K562 (cell line): ENCODE measurements around the gene RASAL1. TPM values are rescaled to one million over a fixed set of nuclear protein-coding genes. Genes with fewer than 3 reads are reported as not detected.

Experiments
- ATAC-seq: fragments of 200-7000 bp; cut with Tn5 transposase; 3 replicates; pipeline ENCODE4 v1.9.1; 2020; ENCODE audit warnings: moderate library complexity
- BruUV-seq: library from RNA; stranded (reverse); fragments of 400-500 nt; replicated peaks from 2 replicates; lab custom pipeline; 2021; lab: Mats Ljungman, UMichigan
- CTCF ChIA-PET: fragments of 300-600 bp; formaldehyde crosslinking; extraction: SDS; loops from one replicate; lab custom pipeline; 2021; ENCODE audit warnings: low intra/inter-chr PET ratio; lab: Yijun Ruan, JAX
- POLR2A ChIA-PET: fragments of 300-600, 350-650 bp; sonication (Branson Sonifier 250); formaldehyde crosslinking; extraction: SDS; loops from one replicate; lab custom pipeline; 2021; ENCODE audit warnings: antibody characterized with exemption, inconsistent platforms; lab: Yijun Ruan, JAX
- DNase-seq, 4 experiments: peaks; one replicate each; pipeline versions ENCODE4 v3.0.0 to v3.0.0-alpha.2; 2011 to 2018; ENCODE audit warnings: low spot score in 3 of 4, mixed read lengths in 3 of 4; ENCODE audit errors: extremely low read depth in 1 of 4
- FAIRE-seq: peaks from 2 replicates; lab custom pipeline; 2011; peaks lifted over from hg19 to GRCh38; lab: Jason Lieb, UNC
- H2AFZ ChIP-seq: 2 replicates; pipeline ENCODE4 v1.6.0; 2011; ENCODE audit warnings: low read depth, low read length, control low read depth, inconsistent platforms
- H3K27ac ChIP-seq: fragments of 200-600 bp; 3 replicates; pipeline ENCODE4 v1.8.0; 2011; ENCODE audit warnings: low read depth, mild to moderate bottlenecking, control low read depth, inconsistent platforms, low read length, moderate library complexity, mixed read lengths; ENCODE audit errors: extremely low read depth
- H3K27me3 ChIP-seq, 2 experiments: fragments of 300-600 bp in 1 of 2; 2 replicates in 1 of 2; 3 replicates in 1 of 2; pipeline versions ENCODE4 v1.6.0 to v1.8.0; 2011; ENCODE audit warnings: inconsistent platforms in 2 of 2, low read length in 2 of 2, mild to moderate bottlenecking in 1 of 2, mixed read lengths in 1 of 2, moderate library complexity in 1 of 2; ENCODE audit not compliant: control insufficient read depth in 2 of 2, insufficient read depth in 2 of 2
- H3K36me3 ChIP-seq: fragments of 300-600 bp; 3 replicates; pipeline ENCODE4 v1.8.0; 2011; ENCODE audit warnings: mild to moderate bottlenecking, low read length, inconsistent platforms; ENCODE audit not compliant: control insufficient read depth, insufficient read depth
- H3K4me1 ChIP-seq, 2 experiments: fragments of 200-600 bp in 1 of 2; replicated peaks in 1 of 2; 2 replicates in 1 of 2; 3 replicates in 1 of 2; pipeline versions ENCODE4 v1.5.1 to v1.8.0; 2011; ENCODE audit warnings: inconsistent platforms in 2 of 2, low read length in 2 of 2, mild to moderate bottlenecking in 1 of 2, mixed read lengths in 1 of 2, moderate library complexity in 1 of 2; ENCODE audit not compliant: control insufficient read depth in 2 of 2, insufficient read depth in 2 of 2
- H3K4me2 ChIP-seq: 2 replicates; pipeline ENCODE4 v1.6.1; 2011; ENCODE audit warnings: low read length, control low read depth, inconsistent platforms, mixed read lengths; ENCODE audit not compliant: insufficient read depth
- H3K4me3 ChIP-seq: fragments of 200-600 bp; sonication (generic), shearing (Covaris generic); 2 replicates; pipeline ENCODE4 v1.5.1; 2016; ENCODE audit warnings: control low read depth, inconsistent platforms
- H3K79me2 ChIP-seq: fragments of 200-600 bp; 3 replicates; pipeline ENCODE4 v1.8.0; 2011; ENCODE audit warnings: low read length, inconsistent platforms; ENCODE audit not compliant: control insufficient read depth, insufficient read depth
- H3K9ac ChIP-seq, 2 experiments: 2 replicates each; pipeline versions ENCODE4 v1.6.0 to v1.6.1; 2011; ENCODE audit warnings: low read depth in 2 of 2, low read length in 2 of 2, control low read depth in 1 of 2, inconsistent platforms in 1 of 2, mild to moderate bottlenecking in 1 of 2, mixed read lengths in 1 of 2; ENCODE audit not compliant: insufficient read depth in 1 of 2
- H3K9me1 ChIP-seq: one replicate; pipeline ENCODE4 v1.6.0; 2011; ENCODE audit warnings: inconsistent platforms, mild to moderate bottlenecking, low read length, moderate library complexity; ENCODE audit not compliant: control insufficient read depth, insufficient read depth
- H3K9me3 ChIP-seq: replicated peaks from 2 replicates; pipeline ENCODE4 v1.5.1; 2011; ENCODE audit warnings: low read depth, low read length, inconsistent platforms; ENCODE audit not compliant: control insufficient read depth, insufficient read depth
- H4K20me1 ChIP-seq: replicated peaks from 2 replicates; pipeline ENCODE4 v1.6.1; 2011; ENCODE audit warnings: low read length, inconsistent platforms, mixed read lengths; ENCODE audit not compliant: control insufficient read depth, insufficient read depth
- BCOR ChIP-seq: fragments of 450-650 bp; IDR thresholded peaks from 2 replicates; pipeline ENCODE4 v1.6.1; 2016
- BRD9 ChIP-seq: fragments of 450-650 bp; IDR thresholded peaks from 2 replicates; pipeline ENCODE4 v1.6.1; 2018; ENCODE audit warnings: low read depth; ENCODE audit not compliant: partially characterized antibody
- FOXA1 ChIP-seq: fragments of 450-650 bp; IDR thresholded peaks from 2 replicates; pipeline ENCODE4 v1.6.1; 2016; ENCODE audit warnings: mild to moderate bottlenecking, borderline replicate concordance
- KDM1A ChIP-seq, 2 experiments: fragments of 450-650 bp; IDR thresholded peaks; 2 replicates each; pipeline ENCODE4 v1.6.1; 2016; ENCODE audit warnings: mild to moderate bottlenecking in 2 of 2
- MYNN ChIP-seq, 2 experiments: sonication (generic); formaldehyde crosslinking in 1 of 2; IDR thresholded peaks; 2 replicates each; pipeline versions ENCODE4 v1.5.0 to v1.6.1; 2016 to 2020; ENCODE audit warnings: antibody characterized with exemption in 1 of 2, missing genetic modification reagents in 1 of 2
- NELFE ChIP-seq: IDR thresholded peaks from 2 replicates; pipeline ENCODE4 v1.6.1; 2011; ENCODE audit warnings: mild to moderate bottlenecking; ENCODE audit not compliant: insufficient read depth, insufficient read length
- RBM25 ChIP-seq: fragments of 200-400 bp; formaldehyde crosslinking; IDR thresholded peaks from 2 replicates; pipeline ENCODE4 v1.6.1; 2018; ENCODE audit warnings: low read length, low read depth, moderate library complexity; ENCODE audit not compliant: severe bottlenecking
- RFX1 ChIP-seq: fragments of 450-650 bp; IDR thresholded peaks from 2 replicates; pipeline ENCODE4 v1.6.1; 2016; ENCODE audit warnings: mild to moderate bottlenecking, moderate library complexity
- TARDBP ChIP-seq: fragments of 450-650 bp; IDR thresholded peaks from 2 replicates; pipeline ENCODE4 v1.6.1; 2016
- TCF7L2 ChIP-seq: fragments of 150-350 bp; IDR thresholded peaks from 2 replicates; pipeline ENCODE4 v1.6.1; 2016; ENCODE audit warnings: low read depth, mild to moderate bottlenecking, low read length, moderate library complexity
- TSC22D4 ChIP-seq: fragments of 450-650 bp; IDR thresholded peaks from 2 replicates; pipeline ENCODE4 v1.6.1; 2016; ENCODE audit warnings: missing genetic modification characterization, missing biosample characterization, control low read depth
- ZFP1 ChIP-seq: fragments of 450-650 bp; formaldehyde crosslinking; IDR thresholded peaks from 2 replicates; pipeline ENCODE4 v1.4.0; 2020; ENCODE audit warnings: mild to moderate bottlenecking, mixed read lengths
- ZFP36 ChIP-seq: fragments of 150-350 bp; IDR thresholded peaks from 2 replicates; pipeline ENCODE4 v1.6.1; 2018; ENCODE audit warnings: low read length, low read depth; ENCODE audit not compliant: partially characterized antibody
- ZKSCAN1 ChIP-seq: fragments of 150-350 bp; IDR thresholded peaks from 2 replicates; pipeline ENCODE4 v1.6.1; 2016; ENCODE audit warnings: low read depth, low read length
- WGBS: fragments of 100-300 bp; shearing (Covaris generic); methylation state at CpG from one replicate; pipeline ENCODE4 v1.1.6; 2016; ENCODE audit warnings: low coverage, mixed read lengths; ENCODE audit not compliant: insufficient coverage; ENCODE audit errors: missing lambda C conversion rate; 5-methylcytosine and 5-hydroxymethylcytosine counted together
- in situ Hi-C: fragments of 300-500 bp; cut with MboI; formaldehyde crosslinking; loops from 4 replicates; pipeline ENCODE4 v1.15.0; 2018; ENCODE audit warnings: inconsistent platforms, mixed read lengths
- intact Hi-C: fragments of 100-400 bp; cut with micrococcal nuclease; formaldehyde crosslinking; loops from 2 replicates; pipeline ENCODE4 v1.14.2; 2022
- polyA plus RNA-seq, 8 experiments: library from polyadenylated mRNA; depleted of rRNA in 4 of 8; stranded (reverse) in 5 of 8; unstranded in 3 of 8; fragments of >200 nt; fragmentation: Nextera tagmentation in 2 of 8; fragmentation: Illumina TruSeq in 1 of 8; extraction: Ambion mirVana in 2 of 8; extraction: Trizol in 1 of 8; gene quantifications; 2 replicates each; pipeline versions ENCODE4 v1.2.1 to v1.2.3, GENCODE V29; 2011 to 2014; ENCODE audit warnings: inconsistent platforms in 1 of 8, missing spikeins in 1 of 8
- total RNA-seq, 7 experiments: library from RNA; depleted of rRNA in 6 of 7; stranded (reverse); fragments of >200 nt in 6 of 7; fragmentation: Illumina TruSeq in 2 of 7; extraction: Trizol in 2 of 7; gene quantifications; 2 replicates each; pipeline versions ENCODE4 v1.2.1 to v1.2.3, GENCODE V29; 2011 to 2021; ENCODE audit warnings: low replicate concordance in 1 of 7
- TF ChIP-seq, protein P1 (sequence below), 2 experiments: fragments of 450-650 bp; IDR thresholded peaks; 2 replicates each; pipeline ENCODE4 v1.6.1; 2016
- TF ChIP-seq, protein P2 (sequence below): fragments of 250-450 bp; sonication (Bioruptor Pico); IDR thresholded peaks from 2 replicates; pipeline ENCODE4 v1.4.0; 2020
- TF ChIP-seq, protein P3 (sequence below): sonication (generic); formaldehyde crosslinking; IDR thresholded peaks from 2 replicates; pipeline ENCODE4 v1.8.0; 2023; ENCODE audit warnings: mild to moderate bottlenecking, missing genetic modification reagents

RASAL1 gene
- total and polyA plus RNA-seq, 9 of the 15 experiments (the other 6 are each of a cell fraction or from before 2014, with no cell fraction given): 0.06 to 0.16 (median 0.14) TPM; not detected in 6

DNA sequence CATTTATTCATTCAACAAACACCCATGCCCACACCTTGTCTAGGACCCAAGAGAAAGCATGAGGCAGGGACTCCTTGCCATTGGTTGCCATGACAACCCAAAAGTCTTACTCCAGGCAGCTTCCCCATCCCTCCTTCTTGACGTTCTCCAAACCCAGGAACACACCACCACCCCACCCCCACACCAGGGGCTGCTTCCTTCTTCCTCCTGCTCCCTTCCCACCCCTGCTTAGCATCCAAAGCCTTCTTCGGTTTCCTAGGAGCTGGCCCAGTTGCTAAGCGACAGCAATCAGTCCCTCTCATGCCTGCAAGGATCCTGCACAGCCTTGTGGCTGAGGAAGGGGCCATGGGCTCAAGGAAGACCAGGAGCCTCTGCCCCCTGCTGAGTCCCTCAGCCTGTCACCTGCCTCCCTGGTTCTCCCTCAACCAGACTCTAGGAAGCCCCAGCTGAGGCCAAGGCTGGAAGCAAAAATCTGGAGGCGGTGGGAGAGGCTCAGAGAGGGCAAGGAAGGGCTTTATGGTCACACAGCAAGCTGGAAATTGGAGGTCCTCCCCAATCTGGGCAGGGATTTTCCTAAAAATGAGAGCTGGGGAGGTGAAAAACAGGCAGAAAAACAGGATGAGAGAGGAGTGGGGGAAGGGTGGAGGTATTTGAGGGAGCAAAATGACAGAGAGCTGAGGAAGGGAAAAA, 15.4 kb downstream of the RASAL1 start:
- Histone ChIP-seq H2AFZ (no peak overlapping the region), H3K4me2 (no peak overlapping the region), H3K79me2 (no peaks in the 10 kb centered on the region), H3K27me3 (peaks cover 7 to 28% of the 10 kb centered on the region in 2 experiments; a peak in 4 of 5 replicates), H3K9ac (no peak overlapping the region), H4K20me1 (peaks cover 1% of the 10 kb centered on the region; the same call in 1 of the 2 replicates), H3K4me1 (peaks cover 0 to 8% of the 10 kb centered on the region in 2 experiments; a peak in 1 of 5 replicates), H3K9me3 (no peaks in the 10 kb centered on the region; the same call in 1 of the 2 replicates), H3K36me3 (no peaks in the 10 kb centered on the region), H3K4me3 (no peak overlapping the region), H3K27ac (no peak overlapping the region), H3K9me1 (peaks cover 2% of the 10 kb centered on the region)
- POLR2A ChIA-PET: interaction anchor here (0.7 to 1.0 kb wide), 2 partner anchors 14 to 419 kb away, joined by 3 read pairs; no protein-coding TSS in a partner anchor
- no TSS peak for BruUV-seq
- FAIRE-seq (no peak), DNase-seq (no peak), ATAC-seq (no peak)
- in situ Hi-C loops (no loop called here), intact Hi-C loops (no loop called here)
- 4% methylated on average over 4 of the region's 4 CpGs for WGBS
- CTCF ChIA-PET: no interaction called here
- TF ChIP-seq BCOR (peak; percentile 77), MYNN (IDR thresholded peaks at IDR 0.05) (peak; percentile 95), MYNN (CRISPR knock-in tag; IDR thresholded peaks at IDR 0.05) (0 out of 2 replicates have a peak, but pooled peaks have one; percentile 22), NELFE (no peak), ZFP36 (peak; percentile 74), TSC22D4 (tag) (no peak), BRD9 (peak; percentile 53), TARDBP (no peak), RFX1 (peak; percentile 91), FOXA1 (no peak), KDM1A (IDR thresholded peaks at IDR 0.05) (peak in 1 of 2 experiments; percentile 34; a peak in 1 of 4 replicates), ZFP1 (CRISPR knock-in tag) (no peak), TCF7L2 (no peak), RBM25 (peak; percentile 61), ZKSCAN1 (no peak)
- TF ChIP-seq, protein P1, sequence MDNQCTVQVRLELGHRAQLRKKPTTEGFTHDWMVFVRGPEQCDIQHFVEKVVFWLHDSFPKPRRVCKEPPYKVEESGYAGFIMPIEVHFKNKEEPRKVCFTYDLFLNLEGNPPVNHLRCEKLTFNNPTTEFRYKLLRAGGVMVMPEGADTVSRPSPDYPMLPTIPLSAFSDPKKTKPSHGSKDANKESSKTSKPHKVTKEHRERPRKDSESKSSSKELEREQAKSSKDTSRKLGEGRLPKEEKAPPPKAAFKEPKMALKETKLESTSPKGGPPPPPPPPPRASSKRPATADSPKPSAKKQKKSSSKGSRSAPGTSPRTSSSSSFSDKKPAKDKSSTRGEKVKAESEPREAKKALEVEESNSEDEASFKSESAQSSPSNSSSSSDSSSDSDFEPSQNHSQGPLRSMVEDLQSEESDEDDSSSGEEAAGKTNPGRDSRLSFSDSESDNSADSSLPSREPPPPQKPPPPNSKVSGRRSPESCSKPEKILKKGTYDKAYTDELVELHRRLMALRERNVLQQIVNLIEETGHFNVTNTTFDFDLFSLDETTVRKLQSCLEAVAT (IDR thresholded peaks at IDR 0.05): no peak
- TF ChIP-seq, protein P2, sequence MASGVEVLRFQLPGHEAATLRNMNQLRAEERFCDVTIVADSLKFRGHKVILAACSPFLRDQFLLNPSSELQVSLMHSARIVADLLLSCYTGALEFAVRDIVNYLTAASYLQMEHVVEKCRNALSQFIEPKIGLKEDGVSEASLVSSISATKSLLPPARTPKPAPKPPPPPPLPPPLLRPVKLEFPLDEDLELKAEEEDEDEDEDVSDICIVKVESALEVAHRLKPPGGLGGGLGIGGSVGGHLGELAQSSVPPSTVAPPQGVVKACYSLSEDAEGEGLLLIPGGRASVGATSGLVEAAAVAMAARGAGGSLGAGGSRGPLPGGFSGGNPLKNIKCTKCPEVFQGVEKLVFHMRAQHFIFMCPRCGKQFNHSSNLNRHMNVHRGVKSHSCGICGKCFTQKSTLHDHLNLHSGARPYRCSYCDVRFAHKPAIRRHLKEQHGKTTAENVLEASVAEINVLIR (CRISPR knock-in tag): no peak
- TF ChIP-seq, protein P3, sequence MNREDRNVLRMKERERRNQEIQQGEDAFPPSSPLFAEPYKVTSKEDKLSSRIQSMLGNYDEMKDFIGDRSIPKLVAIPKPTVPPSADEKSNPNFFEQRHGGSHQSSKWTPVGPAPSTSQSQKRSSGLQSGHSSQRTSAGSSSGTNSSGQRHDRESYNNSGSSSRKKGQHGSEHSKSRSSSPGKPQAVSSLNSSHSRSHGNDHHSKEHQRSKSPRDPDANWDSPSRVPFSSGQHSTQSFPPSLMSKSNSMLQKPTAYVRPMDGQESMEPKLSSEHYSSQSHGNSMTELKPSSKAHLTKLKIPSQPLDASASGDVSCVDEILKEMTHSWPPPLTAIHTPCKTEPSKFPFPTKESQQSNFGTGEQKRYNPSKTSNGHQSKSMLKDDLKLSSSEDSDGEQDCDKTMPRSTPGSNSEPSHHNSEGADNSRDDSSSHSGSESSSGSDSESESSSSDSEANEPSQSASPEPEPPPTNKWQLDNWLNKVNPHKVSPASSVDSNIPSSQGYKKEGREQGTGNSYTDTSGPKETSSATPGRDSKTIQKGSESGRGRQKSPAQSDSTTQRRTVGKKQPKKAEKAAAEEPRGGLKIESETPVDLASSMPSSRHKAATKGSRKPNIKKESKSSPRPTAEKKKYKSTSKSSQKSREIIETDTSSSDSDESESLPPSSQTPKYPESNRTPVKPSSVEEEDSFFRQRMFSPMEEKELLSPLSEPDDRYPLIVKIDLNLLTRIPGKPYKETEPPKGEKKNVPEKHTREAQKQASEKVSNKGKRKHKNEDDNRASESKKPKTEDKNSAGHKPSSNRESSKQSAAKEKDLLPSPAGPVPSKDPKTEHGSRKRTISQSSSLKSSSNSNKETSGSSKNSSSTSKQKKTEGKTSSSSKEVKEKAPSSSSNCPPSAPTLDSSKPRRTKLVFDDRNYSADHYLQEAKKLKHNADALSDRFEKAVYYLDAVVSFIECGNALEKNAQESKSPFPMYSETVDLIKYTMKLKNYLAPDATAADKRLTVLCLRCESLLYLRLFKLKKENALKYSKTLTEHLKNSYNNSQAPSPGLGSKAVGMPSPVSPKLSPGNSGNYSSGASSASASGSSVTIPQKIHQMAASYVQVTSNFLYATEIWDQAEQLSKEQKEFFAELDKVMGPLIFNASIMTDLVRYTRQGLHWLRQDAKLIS (CRISPR knock-in tag): no peak
